NCI-H2196 (cell line): ENCODE measurements around the gene FAM53B.

ENCODE experiments used
- DNase-seq: peaks from one replicate; lab custom pipeline; 2025; ENCODE audit not compliant: unreplicated experiment; lab: John Stamatoyannopoulos, UW

Gene FAM53B

DNA sequence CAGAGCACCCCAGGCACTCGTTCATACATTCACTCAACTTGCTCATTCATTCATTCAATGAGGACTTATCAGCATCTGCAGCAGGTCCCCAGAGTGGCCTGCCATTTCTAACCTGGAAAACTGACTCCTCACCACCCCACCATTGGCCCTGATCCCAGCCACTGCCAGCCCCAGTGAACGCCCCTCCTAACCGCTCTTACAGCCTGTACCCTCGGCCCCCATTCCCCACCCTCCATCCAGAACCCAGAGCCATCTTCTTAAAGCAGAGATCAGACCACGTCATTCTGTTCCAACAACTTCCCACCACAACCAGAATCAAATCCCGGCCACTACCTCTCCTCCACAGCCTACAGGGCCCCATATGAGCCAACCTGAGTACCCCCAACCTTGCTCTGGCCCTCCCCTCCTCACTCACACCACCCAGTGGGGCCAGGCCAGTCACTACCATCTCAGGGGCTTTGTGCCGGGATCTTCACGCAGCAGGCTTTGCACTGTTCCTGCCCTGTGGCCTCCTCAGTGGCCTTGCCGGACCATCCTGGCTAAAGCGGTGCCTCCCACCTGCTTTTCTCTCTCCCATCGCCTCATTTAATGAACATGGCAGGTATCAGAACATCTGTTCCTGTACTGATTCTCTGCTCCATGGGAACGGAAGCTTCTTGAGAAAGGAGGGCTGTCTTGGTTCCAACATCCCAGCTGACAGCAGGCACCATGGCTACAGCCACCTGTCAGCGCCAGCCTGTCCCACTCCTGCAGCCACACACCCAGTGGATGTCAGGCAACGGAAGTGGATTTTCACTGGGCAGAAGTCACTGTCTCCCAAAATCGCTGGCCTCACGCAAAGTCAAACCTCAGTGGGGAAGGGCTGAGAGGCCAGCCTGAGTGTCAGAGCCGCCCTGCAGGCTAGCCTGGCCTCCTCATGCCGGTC lies 45.4 kb downstream of the FAM53B start:
- DNase-seq = no peak

DNA sequence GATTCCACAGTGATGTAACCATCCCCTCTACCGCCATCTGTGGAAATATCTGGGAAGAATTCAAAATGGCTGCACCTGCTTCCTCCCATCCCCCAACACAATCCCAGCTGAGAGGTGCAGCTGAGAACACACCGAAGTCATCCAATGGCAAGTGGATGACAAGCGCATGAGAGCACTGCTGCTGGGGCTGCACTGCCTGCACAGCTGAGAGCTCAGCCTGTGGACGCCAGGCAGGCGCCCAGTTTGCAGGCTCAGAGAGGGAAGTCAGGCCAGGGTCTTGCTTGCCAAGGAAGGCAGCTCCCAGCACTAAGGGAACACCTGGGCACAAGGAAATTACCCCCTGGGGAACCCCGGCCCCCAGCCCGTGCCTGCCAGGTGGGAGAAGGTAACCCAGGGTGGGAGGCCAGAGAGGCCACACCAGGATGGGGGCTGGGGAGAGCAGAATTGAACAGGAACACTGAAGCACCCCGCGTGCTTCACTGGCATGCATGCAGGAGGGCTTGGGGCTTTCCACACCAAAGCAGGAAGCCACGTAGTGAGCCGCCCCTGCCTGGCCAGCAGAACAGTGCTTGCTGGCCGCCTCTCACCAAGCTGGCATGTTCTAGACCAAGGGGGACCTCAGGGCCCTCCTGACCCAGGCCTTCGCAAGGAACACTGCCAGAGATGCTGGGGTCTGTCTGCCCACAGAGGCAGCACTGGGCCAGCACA lies 46.2 kb downstream of the FAM53B start:
- peak; percentile 8 for DNase-seq

DNA sequence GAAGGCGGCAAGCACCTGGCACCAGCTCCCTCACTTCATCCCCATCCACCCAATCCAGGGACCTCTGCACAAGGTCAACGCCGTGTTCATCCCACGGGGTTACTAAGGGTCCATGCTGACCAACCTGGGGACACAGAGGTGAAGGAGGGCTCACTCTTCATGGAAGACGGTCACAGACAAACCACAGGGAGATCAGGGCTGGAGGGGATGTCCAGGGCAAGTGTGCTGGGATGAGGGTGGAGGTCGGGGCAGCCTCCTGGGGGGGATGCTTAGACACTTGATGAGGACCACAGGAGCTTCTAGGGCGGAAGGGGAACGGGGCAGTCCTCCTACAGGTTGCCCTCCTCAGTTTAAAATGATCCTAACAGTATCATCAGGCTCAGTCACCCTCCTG lies 46.7 kb downstream of the FAM53B start:
- no peak for DNase-seq

DNA sequence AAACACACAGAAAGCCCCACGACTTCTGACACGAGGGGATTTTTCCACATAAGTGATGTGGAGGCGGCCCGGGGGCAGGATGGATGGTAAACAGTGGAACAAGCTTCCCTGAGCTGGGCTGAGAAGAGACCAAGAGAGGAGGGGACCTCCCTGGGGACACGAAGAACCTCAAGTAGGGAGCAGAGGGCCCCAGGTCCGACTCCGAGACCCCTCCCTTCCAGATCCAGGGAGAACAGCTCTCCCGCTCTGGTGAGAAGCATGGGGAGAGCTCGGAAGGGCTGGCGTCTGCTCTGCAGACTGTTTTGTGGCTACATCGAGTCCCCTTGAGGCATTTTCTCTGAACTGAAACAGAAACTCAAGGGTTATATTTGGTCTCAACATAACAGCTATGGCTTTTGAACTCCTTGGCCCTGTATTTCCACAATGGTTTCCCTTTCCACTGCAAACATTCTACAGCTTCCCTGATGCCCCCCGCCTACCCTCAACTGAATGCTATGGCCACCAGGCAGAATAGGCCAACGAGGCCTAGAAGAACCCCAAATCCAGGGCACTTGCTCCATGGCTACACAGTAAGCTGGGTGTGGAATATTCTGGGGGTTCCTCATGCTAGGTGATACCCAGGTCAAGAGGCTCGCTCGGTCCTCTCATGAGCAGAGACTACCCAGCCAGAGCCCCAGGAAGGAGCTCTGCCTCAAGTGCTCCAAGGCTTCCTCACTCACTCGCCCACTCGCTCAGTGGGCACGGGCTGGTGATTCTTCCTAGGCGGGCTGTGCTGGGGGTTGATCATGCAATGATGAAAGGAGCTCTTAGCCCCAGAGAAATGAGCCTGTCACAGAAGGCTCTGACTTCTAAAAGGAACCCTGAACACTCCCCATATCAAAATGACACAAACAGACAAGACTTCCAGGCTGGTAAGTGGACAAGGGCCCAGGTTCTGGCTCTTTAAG lies 47.5 kb downstream of the FAM53B start:
- DNase-seq = no peak

DNA sequence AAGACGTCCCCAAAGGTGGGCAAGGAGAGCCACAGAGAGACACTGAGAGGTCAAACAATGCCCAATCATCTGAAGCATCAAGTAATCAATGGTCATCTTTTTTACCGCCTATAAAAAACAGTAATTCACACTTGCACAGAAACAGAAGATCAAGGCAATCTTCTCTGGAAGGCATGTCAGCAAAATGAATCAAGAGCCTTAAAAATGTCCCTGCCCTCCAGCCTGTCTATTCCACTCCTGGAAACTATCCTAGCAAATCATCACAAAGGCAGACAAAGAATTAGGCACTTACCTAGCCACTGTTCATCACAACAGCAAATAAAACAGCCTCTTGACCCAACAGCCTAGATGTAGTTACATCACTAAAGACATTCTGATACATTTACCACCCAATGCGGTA lies 48.9 kb downstream of the FAM53B start:
- no peak for DNase-seq

DNA sequence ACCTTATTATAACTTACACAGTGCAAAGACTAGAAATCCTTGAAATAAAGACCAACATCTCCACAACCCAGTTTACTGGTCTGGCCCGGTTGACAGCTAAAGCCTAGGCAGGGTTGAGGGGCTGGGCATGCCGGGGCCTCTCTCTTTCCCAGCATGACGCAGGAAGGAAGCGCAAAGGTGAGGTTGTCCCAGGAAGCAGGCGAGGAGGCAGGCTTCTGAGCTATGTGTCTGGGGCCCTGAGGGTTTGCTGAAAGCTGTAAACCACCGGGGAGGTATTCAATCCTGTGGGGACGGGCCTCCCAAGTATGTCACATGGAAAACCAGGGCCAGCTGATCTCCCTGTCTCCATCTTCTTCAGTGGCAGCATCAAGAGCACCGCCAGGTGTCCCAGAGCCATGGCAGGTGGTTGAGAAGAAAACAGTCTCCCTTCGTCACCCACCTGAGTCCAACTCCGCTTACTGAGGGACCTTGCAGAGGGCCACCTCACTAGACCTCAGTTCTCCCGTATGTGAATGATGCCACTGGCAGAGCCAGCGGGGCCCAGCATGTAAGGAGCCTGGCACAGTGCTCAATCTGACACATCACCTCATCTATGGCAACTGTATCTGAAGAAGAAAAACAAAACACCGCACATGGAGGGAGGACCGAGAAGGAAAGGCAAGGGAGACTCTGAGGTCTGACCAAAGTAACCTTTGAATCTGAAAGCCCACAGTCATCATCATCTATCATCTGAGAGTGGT lies 49.5 kb downstream of the FAM53B start:
- DNase-seq = no peak

DNA sequence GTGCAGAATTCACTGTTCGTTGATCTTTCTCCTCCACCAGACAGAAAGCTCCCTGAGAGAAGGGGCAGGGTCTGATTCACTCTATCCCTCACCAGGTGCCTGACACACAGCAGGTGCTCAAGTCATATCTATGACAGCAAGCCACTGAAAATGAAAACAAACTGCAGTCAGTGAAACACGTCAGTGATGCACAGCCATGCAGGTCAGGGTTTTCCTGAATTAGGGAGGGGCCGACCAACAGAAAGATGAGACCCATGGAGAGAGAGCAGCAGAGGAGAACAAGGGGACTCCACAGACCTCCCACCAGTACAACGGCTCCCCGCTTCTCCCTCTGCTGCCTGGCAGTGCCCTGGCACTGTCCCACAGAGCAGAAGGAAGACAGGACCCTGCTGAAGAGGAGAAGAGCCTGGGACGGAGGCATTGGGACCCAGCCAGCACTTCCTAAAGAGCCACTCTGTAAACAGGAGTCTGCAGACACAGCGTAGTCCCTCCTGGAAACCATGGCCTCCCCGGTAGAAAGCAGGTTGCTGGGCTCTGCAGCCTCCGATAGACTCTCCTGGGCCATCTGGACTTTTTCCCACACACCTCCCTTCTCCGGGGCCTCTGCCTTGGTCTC lies 50.3 kb downstream of the FAM53B start:
- DNase-seq = peak; percentile 44

DNA sequence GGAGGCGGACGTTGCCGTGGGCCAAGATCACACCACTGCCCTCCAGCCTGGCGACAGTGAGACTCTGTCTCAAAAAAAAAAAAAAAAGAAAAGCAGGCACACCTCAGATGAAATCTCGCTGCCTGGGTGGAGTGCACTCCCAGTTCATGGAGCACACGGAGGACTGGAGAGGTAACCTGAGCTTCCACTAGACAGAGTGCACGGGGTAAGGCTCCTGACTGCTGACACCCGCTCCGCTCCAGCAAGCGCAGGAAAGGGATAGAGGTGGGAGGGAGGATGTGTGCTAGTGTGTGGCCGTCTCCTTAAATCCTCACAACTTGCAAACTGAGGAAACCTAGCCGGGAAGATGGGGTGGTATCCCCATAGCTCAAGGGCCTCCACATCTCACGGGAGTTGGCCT lies 50.8 kb downstream of the FAM53B start:
- DNase-seq = peak; percentile 42

DNA sequence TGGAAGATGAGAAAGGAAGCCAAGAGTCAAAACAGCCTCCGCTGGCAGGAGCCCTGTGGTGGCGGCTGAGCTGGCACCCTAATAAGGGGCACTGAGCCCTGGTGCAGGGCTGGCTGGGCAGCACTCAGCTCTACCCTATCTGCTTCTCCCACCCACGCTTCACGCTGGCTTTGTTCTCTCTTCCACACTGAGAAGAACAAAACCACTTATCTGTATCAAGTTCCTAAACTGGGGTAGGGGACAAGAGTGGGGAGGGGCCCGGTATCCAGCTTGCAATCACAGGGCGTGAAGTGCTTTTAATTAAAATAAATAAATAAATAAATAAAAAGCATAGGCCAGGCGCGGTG lies 52.1 kb downstream of the FAM53B start:
- DNase-seq = no peak

DNA sequence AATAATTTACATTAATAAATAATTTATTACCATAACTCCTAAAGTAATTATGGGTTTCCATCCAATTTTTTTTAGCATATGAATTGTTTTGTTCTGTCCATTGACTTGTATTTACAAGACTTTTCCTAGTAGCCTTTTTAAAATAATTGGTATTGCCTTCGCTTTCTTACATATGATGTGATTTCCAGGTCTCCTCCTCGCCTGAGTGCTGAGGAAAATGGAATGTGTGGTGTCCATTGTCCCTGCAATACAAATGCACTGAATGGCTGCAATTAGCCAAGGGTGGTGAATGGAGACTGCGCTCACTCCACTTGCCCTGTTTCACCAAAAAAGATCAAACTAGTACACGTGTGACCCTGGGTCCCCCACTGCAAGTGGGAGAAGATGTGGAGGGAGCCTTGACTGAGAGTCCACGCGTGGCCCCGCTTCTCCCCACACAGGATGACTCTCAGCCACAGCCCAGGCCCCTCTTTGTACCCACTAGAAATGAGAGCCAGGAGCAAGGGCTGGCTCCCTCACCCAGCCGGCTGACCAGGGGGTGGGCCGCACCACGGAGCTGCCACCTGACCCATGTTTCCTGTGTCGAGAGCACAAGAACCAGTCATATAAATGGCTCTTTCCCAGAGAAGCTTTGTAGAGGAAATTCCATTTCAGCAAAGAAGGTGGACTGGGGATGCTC lies 52.6 kb downstream of the FAM53B start:
- no peak for DNase-seq

DNA sequence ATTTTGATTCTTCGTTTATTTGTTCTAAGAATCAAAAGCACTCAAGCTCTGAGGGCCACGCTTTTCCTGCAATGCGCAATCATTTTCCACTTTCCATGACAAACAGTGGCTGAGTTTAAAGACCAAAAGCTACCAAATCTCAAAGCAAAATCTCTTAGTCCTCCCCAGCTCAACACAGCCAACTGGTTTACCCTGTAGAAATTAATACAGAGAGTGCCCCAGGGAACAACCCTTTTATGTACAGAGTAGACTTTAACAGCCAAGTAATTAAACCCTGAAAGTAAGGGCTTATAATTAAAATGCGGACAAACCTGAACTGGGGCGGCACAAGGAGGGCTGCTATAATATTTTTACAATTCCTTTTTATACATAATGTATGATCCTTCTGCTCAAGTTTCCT lies 53.2 kb downstream of the FAM53B start:
- no peak for DNase-seq

DNA sequence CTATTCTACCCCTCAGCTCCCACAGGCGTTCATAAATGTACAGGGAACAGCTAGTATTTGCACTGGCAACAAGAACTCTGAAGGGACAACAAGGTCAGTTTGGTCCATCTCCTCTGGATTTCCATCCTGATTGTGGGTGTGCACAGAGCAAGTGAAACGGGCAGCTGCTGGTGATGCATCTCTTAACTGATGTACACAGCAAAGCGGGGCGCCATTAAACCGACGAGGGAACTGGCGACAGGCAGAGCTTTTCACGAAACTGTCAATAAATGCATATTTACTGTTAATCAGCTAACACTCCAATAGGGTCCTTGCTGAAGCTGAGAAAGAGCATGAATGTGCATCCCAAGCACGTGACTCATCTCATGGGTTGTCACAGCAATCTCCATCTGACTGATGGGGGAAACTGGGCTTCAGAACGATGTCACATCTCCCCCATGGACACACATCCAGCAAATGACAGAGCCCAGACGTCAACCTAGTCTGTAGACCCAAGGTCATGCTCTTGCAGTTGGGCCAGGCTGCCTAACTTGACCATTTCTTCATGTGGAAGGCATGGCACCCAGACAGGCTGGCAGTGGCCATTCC lies 54.2 kb downstream of the FAM53B start:
- no peak for DNase-seq

DNA sequence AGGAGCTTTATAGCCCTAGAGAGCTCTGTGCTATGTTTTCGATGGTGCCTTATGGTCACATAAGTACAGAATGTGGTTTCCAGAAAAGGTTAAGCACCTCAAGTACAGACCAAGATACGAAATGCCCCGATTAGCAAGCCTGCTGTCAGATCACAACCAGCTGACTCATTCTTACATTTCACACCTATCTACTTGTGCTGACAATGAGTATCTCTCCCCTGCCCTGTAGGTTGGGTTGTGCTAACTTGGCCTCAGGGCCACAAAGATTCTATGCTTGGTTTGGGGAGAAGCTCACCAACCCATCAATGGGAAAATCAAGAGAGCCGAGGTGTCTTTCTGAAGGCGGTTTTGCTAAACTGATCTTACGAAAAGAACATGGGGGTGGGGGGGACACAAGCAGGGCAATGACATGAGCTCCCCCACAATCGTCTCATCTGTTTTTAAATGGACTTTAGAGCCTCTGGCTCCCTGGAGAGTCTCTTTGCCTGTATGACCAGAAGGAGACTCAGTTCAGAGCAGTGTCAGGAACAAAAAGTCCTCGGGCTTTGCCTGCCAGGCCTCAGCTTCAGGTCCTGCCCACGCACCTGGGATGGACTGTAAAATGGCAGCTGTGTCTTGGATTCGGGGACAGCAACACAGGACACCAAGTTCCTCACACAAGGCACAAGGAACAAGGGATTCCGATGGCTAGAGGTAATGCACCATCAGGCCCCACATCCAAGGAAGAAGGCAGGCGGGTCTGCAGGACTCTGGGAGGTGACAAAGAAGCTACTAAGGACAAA lies 55.1 kb downstream of the FAM53B start:
- DNase-seq = no peak

DNA sequence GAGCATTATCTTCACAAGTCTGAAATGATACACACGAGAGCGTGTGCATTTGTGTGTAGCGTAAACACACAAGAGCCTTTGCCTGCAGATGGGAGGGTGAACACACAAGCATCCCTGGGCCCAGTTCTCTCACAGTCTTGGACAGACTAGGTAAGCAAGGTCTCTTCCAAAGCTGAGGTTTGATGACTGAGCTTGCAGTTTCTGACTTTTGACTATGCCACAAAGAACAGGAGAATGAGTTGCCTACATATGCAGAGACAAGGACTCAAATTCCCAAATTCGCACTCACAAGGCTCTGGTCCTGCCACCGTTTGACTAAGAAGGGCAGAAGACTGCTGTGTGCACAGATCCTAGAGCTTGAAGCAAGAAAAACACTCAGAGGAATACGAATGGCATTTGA lies 55.8 kb downstream of the FAM53B start:
- no peak for DNase-seq

DNA sequence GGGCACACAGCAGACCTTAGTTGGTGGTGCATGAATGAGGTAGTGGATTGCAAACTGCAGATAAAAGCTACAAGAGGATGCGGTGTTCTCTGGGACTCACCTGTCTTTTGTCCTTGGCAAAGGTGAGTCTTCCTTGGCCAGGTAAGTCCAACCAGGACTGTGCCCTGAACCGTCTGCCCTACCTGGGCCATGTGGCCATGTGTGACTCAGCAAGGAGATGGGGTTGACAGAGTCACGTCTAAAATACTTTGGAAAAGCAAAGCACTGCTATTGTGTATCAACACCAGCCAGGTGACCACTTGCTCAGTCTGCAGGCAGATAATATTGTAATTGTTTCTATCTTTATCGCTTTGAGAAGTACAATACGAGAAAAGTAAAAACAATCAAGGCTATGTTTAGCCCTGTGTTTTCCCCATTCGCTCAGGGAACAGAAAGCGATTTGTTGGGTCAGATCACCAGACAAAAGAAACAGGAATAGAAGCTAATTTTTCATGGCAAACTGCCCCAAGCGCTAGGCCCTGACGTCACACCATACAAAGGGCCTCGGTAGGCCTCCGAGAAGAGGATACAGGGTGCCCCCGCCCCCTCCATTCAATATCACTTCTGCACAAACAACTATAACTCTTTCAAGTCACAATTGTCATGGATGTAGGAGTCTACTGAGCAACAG lies 57.3 kb downstream of the FAM53B start:
- no peak for DNase-seq

DNA sequence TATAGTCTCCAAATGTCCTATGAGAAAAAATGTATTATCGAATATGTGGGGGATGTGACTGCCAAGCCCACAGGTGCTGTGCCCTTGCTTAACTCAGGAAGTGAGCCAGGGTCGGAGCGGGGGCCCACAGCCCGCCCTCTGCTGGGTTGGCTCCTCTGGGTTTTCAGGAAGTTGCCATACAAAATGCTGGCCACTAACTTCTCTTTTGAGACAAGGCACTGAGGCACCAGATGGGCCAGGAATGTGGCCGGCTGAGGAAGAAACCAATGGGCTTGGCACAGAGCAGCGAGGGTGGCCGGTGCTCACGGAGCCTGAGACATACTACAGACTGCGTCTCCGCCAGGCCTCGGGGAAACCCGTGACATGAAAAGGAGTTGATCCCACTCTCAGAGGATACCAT lies 58.9 kb downstream of the FAM53B start:
- no peak for DNase-seq

DNA sequence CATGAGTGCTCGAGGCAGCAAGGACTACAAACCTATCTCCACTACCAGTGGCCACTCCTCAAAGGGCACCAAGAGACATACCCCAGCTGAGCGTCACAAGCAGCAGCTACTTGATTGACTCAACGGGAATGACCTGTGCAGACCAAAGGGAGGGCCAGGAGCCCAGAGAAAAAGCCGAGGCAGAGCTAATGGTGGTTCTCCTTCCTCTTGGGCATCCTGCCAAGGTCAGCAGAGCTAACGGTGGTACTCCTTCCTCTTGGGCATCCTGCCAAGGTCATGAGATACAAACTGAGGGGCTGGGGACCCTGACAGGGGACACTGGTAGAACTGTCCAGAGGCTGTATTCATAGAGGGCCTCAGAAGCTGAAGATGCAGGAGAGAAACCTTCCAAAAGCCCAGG lies 60.4 kb downstream of the FAM53B start:
- DNase-seq = no peak
